SU-DHL-6 (cell line): Measurements from ENCODE around the gene SLC3A2.

Experiments
- H2AFZ ChIP-seq: fragments of 200-600 bp; sonication (generic); 2 replicates; pipeline ENCODE4 v1.6.1; 2014; ENCODE audit warnings: low read depth, mild to moderate bottlenecking, moderate library complexity, mixed read lengths, antibody characterized with exemption, low read length; ENCODE audit not compliant: severe bottlenecking
- H3F3A ChIP-seq: fragments of 200-600 bp; shearing (Covaris generic); 2 replicates; pipeline ENCODE4 v1.6.0; 2016; ENCODE audit warnings: antibody characterized with exemption, mild to moderate bottlenecking; ENCODE audit not compliant: insufficient read depth
- H3K27ac ChIP-seq: fragments of 200-600 bp; sonication (generic); 2 replicates; pipeline ENCODE4 v1.5.1; 2016; ENCODE audit warnings: low read depth, mild to moderate bottlenecking, low read length, moderate library complexity, mixed read lengths
- H3K27me3 ChIP-seq: fragments of 200-600 bp; sonication (generic), shearing (Covaris generic); 2 replicates; pipeline ENCODE4 v1.6.0; 2014; ENCODE audit warnings: mild to moderate bottlenecking, low read length
- H3K36me3 ChIP-seq: fragments of 200-600 bp; sonication (generic); 2 replicates; pipeline ENCODE4 v1.6.1; 2014; ENCODE audit warnings: mild to moderate bottlenecking, low read length, mixed read lengths
- H3K4me2 ChIP-seq: fragments of 300-600, 200-600 bp; shearing (Covaris generic), sonication (generic); 2 replicates; pipeline ENCODE4 v1.6.0; 2014; ENCODE audit warnings: low read length, low read depth, mild to moderate bottlenecking; ENCODE audit not compliant: poor library complexity, severe bottlenecking
- H3K4me3 ChIP-seq: fragments of 200-600 bp; sonication (generic); 2 replicates; pipeline ENCODE4 v1.5.1; 2014; ENCODE audit warnings: antibody characterized with exemption, low read length, mild to moderate bottlenecking, mixed read lengths; ENCODE audit not compliant: insufficient read depth, poor library complexity, severe bottlenecking
- H3K79me2 ChIP-seq: fragments of 200-600 bp; sonication (generic); 2 replicates; pipeline ENCODE4 v1.6.1; 2014; ENCODE audit warnings: mild to moderate bottlenecking, low read length, moderate library complexity; ENCODE audit not compliant: insufficient read depth
- H3K9ac ChIP-seq: fragments of 200-600 bp; sonication (generic); 2 replicates; pipeline ENCODE4 v1.7.0; 2014; ENCODE audit warnings: mild to moderate bottlenecking, low read length
- H3K9me2 ChIP-seq: fragments of 200-600 bp; sonication (generic); replicated peaks from 2 replicates; pipeline ENCODE4 v1.6.1; 2014; ENCODE audit warnings: low read length; ENCODE audit not compliant: insufficient read depth
- H3K9me3 ChIP-seq: fragments of 200-600 bp; sonication (generic); 2 replicates; pipeline ENCODE4 v1.6.1; 2014; ENCODE audit warnings: low read length, mixed read lengths; ENCODE audit not compliant: insufficient read depth
- H4K20me1 ChIP-seq: fragments of 200-600 bp; sonication (generic); 2 replicates; pipeline ENCODE4 v1.6.1; 2014; ENCODE audit warnings: low read depth, mild to moderate bottlenecking, antibody characterized with exemption, low read length, moderate library complexity, mixed read lengths
- CTCF ChIP-seq: fragments of 200-600 bp; sonication (generic); IDR thresholded peaks from one replicate; pipeline ENCODE4 v1.5.1; 2017; ENCODE audit warnings: antibody characterized with exemption, mild to moderate bottlenecking, low read length, moderate library complexity; ENCODE audit not compliant: insufficient read depth, poor library complexity, severe bottlenecking
- EZH2phosphoT487 ChIP-seq: fragments of 200-600 bp; sonication (generic), shearing (Covaris generic); conservative IDR thresholded peaks from 2 replicates; pipeline ENCODE4 v1.6.1; 2018; ENCODE audit warnings: mild to moderate bottlenecking, antibody characterized with exemption, low read length, moderate library complexity, mixed read lengths

Gene SLC3A2

GRCh38 chr11:62892077-62892922 is 11.6 kb downstream of the SLC3A2 start:
- Histone ChIP-seq H3K9me3 (no peaks in the 10 kb centered on the region), H3K27ac (no peak overlapping the region), H3K9me2 (no peaks in the 10 kb centered on the region), H3K9ac (no peak overlapping the region), H3K4me2 (no peak overlapping the region), H2AFZ (no peak overlapping the region), H3F3A (peaks cover 26% of the 10 kb centered on the region), H3K27me3 (no peaks in the 10 kb centered on the region), H3K36me3 (peaks cover 13% of the 10 kb centered on the region), H3K79me2 (no peaks in the 10 kb centered on the region), H3K4me3 (no peak overlapping the region), H4K20me1 (peaks cover 5% of the 10 kb centered on the region; the same call in 1 of the 2 replicates)
- no peak for TF ChIP-seq EZH2phosphoT487
- no peak for TF ChIP-seq CTCF

GRCh38 chr11:62895501-62895900 is 14.8 kb downstream of the SLC3A2 start:
- peaks cover 4% of the 10 kb centered on the region; the same call in 1 of the 2 replicates for H3F3A ChIP-seq
- no peak overlapping the region for H3K9ac ChIP-seq
- H3K9me3 ChIP-seq = no peaks in the 10 kb centered on the region
- no peak overlapping the region for H2AFZ ChIP-seq
- TF ChIP-seq CTCF (no peak), EZH2phosphoT487 (no peak)
- H3K27ac ChIP-seq = no peak overlapping the region
- no peaks in the 10 kb centered on the region for H4K20me1 ChIP-seq
- H3K79me2 ChIP-seq = no peaks in the 10 kb centered on the region
- H3K36me3 ChIP-seq = no peaks in the 10 kb centered on the region
- H3K9me2 ChIP-seq = no peaks in the 10 kb centered on the region
- H3K4me3 ChIP-seq = no peak overlapping the region
- H3K4me2 ChIP-seq = no peak overlapping the region
- H3K27me3 ChIP-seq = no peaks in the 10 kb centered on the region

- no peak overlapping the region for H2AFZ ChIP-seq
Measured at GRCh38 chr11:62896049-62896448, 15.4 kb downstream of the SLC3A2 start.

More at GRCh38 chr11:62896049-62896448, 15.4 kb downstream of the SLC3A2 start:
- no peaks in the 10 kb centered on the region for H3K9me3 ChIP-seq
- no peak overlapping the region for H3K27ac ChIP-seq
- no peak for TF ChIP-seq EZH2phosphoT487
- no peak for TF ChIP-seq CTCF
- H3K9ac ChIP-seq = no peak overlapping the region
- H3K79me2 ChIP-seq = no peaks in the 10 kb centered on the region
- H3K36me3 ChIP-seq = no peaks in the 10 kb centered on the region
- no peaks in the 10 kb centered on the region for H3K27me3 ChIP-seq
- peaks cover 4% of the 10 kb centered on the region; the same call in 1 of the 2 replicates for H3F3A ChIP-seq
- no peak overlapping the region for H3K4me3 ChIP-seq
- no peaks in the 10 kb centered on the region for H3K9me2 ChIP-seq
- H4K20me1 ChIP-seq = no peaks in the 10 kb centered on the region
- no peak overlapping the region for H3K4me2 ChIP-seq
